Measurements from ENCODE around the gene CHCHD3.

DNA sequence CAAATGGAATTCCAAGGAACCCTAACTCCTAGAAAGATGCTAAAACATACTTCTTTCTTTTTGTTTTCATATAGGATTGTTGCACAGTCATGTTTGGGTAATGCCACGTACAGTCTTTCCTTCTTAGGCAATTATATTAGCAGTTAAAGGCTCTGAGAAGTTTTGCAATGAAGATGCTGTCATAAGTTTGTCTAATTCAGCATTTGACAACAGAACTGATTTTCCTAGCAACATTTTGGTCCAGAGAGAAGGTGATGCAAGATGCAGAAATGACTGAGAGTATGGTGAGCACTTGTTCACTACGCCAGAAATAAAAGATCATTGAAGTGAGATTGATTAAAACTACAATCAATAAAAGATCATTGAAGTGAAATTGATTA is 321.7 kb downstream of the CHCHD3 start:
- no peak for TF ChIP-seq SIN3A (IDR thresholded peaks at IDR 0.05; ENCODE audit: borderline replicate concordance, insufficient read depth, low read length)
- TF ChIP-seq, protein P1, sequence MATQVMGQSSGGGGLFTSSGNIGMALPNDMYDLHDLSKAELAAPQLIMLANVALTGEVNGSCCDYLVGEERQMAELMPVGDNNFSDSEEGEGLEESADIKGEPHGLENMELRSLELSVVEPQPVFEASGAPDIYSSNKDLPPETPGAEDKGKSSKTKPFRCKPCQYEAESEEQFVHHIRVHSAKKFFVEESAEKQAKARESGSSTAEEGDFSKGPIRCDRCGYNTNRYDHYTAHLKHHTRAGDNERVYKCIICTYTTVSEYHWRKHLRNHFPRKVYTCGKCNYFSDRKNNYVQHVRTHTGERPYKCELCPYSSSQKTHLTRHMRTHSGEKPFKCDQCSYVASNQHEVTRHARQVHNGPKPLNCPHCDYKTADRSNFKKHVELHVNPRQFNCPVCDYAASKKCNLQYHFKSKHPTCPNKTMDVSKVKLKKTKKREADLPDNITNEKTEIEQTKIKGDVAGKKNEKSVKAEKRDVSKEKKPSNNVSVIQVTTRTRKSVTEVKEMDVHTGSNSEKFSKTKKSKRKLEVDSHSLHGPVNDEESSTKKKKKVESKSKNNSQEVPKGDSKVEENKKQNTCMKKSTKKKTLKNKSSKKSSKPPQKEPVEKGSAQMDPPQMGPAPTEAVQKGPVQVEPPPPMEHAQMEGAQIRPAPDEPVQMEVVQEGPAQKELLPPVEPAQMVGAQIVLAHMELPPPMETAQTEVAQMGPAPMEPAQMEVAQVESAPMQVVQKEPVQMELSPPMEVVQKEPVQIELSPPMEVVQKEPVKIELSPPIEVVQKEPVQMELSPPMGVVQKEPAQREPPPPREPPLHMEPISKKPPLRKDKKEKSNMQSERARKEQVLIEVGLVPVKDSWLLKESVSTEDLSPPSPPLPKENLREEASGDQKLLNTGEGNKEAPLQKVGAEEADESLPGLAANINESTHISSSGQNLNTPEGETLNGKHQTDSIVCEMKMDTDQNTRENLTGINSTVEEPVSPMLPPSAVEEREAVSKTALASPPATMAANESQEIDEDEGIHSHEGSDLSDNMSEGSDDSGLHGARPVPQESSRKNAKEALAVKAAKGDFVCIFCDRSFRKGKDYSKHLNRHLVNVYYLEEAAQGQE (IDR thresholded peaks at IDR 0.05; ENCODE audit: insufficient read depth in 1 of 2, low read depth in 2 of 2, low read length in 2 of 2), result no peak
- no peak for TF ChIP-seq POLR2AphosphoS5 (IDR thresholded peaks at IDR 0.05; ENCODE audit: low read depth, low read length)
